Osteoblast (primary cell): ENCODE measurements around the gene TNIK. TPM values are rescaled to one million over a fixed set of nuclear protein-coding genes. Genes with fewer than 3 reads are reported as not detected.

ENCODE experiments used
- DNase-seq: peaks from one replicate; pipeline ENCODE4 v3.0.0; 2011; ENCODE audit warnings: low spot score, mixed read lengths; ENCODE audit not compliant: insufficient read length; ENCODE audit errors: missing footprints
- H2AFZ ChIP-seq: 2 replicates; pipeline ENCODE4 v1.6.0; 2011; ENCODE audit warnings: mild to moderate bottlenecking, low read length
- H3K27ac ChIP-seq: 2 replicates; pipeline ENCODE4 v1.5.1; 2011; ENCODE audit warnings: mild to moderate bottlenecking, low read depth, low read length, moderate library complexity
- H3K27me3 ChIP-seq: 2 replicates; pipeline ENCODE4 v1.6.0; 2012; ENCODE audit warnings: mild to moderate bottlenecking, control low read depth, inconsistent platforms, low read length, moderate library complexity; ENCODE audit not compliant: insufficient read depth
- H3K36me3 ChIP-seq: 2 replicates; pipeline ENCODE4 v1.5.1; 2011; ENCODE audit warnings: mild to moderate bottlenecking, low read length, control low read depth, moderate library complexity; ENCODE audit not compliant: insufficient read depth
- H3K4me1 ChIP-seq: 2 replicates; pipeline ENCODE4 v1.5.1; 2011; ENCODE audit warnings: mild to moderate bottlenecking, low read length, control low read depth, moderate library complexity; ENCODE audit not compliant: insufficient read depth
- H3K4me2 ChIP-seq: 2 replicates; pipeline ENCODE4 v1.6.0; 2011; ENCODE audit warnings: mild to moderate bottlenecking, low read length; ENCODE audit not compliant: insufficient read depth
- H3K4me3 ChIP-seq: fragments of 200-600 bp; sonication (generic); 3 replicates; pipeline ENCODE4 v1.5.1; 2012; ENCODE audit warnings: mild to moderate bottlenecking, low read length, inconsistent platforms; ENCODE audit not compliant: insufficient read depth
- H3K79me2 ChIP-seq: 2 replicates; pipeline ENCODE4 v1.6.0; 2012; ENCODE audit warnings: mild to moderate bottlenecking, low read length, control low read depth, inconsistent platforms; ENCODE audit not compliant: insufficient read depth
- H3K9me3 ChIP-seq: 2 replicates; pipeline ENCODE4 v1.5.1; 2011; ENCODE audit warnings: low read depth, low read length, control low read depth
- H4K20me1 ChIP-seq: 2 replicates; pipeline ENCODE4 v1.6.0; 2012; ENCODE audit warnings: mild to moderate bottlenecking, low read length, control low read depth; ENCODE audit not compliant: insufficient read depth
- CTCF ChIP-seq: IDR thresholded peaks from 2 replicates; pipeline ENCODE4 v1.5.1; 2011; ENCODE audit warnings: mild to moderate bottlenecking, low read depth, low read length, moderate library complexity; ENCODE audit errors: extremely low read depth
- total RNA-seq: library from RNA; depleted of rRNA; stranded (reverse); fragments of >200 nt; gene quantifications from 2 replicates; pipeline ENCODE4 v1.2.3, GENCODE V29; 2012

The TNIK gene
- total RNA-seq, 1 donor: 7.6 TPM

- no peak for DNase-seq
- Histone ChIP-seq H2AFZ (no peak overlapping the region), H3K79me2 (no peaks in the 10 kb centered on the region), H3K27ac (no peak overlapping the region), H3K4me3 (no peak overlapping the region), H3K4me1 (no peaks in the 10 kb centered on the region), H3K36me3 (no peaks in the 10 kb centered on the region), H4K20me1 (no peaks in the 10 kb centered on the region), H3K4me2 (no peak overlapping the region), H3K9me3 (no peaks in the 10 kb centered on the region), H3K27me3 (peaks cover 49% of the 10 kb centered on the region)
- no peak for TF ChIP-seq CTCF
These were observed 133.3 kb downstream of the TNIK start for GRCh38 chr3:171326717-171327440.

- Histone ChIP-seq H3K27me3 (peaks cover 44% of the 10 kb centered on the region), H3K79me2 (no peaks in the 10 kb centered on the region), H3K27ac (no peak overlapping the region), H3K4me2 (peak overlapping the region; percentile 12), H3K4me1 (no peaks in the 10 kb centered on the region), H3K36me3 (no peaks in the 10 kb centered on the region), H2AFZ (no peak overlapping the region), H3K9me3 (no peaks in the 10 kb centered on the region), H3K4me3 (no peak overlapping the region), H4K20me1 (no peaks in the 10 kb centered on the region)
- no peak for DNase-seq
- TF ChIP-seq CTCF: no peak
These were observed 136.2 kb downstream of the TNIK start for GRCh38 chr3:171323938-171324536.

GRCh38 chr3:171321559-171322360 lies 138.4 kb downstream of the TNIK start:
- Histone ChIP-seq H2AFZ (no peak overlapping the region), H3K27me3 (peaks cover 29% of the 10 kb centered on the region), H4K20me1 (no peaks in the 10 kb centered on the region), H3K79me2 (no peaks in the 10 kb centered on the region), H3K36me3 (no peaks in the 10 kb centered on the region), H3K27ac (no peak overlapping the region), H3K4me3 (no peak overlapping the region), H3K4me2 (no peak overlapping the region), H3K9me3 (no peaks in the 10 kb centered on the region), H3K4me1 (no peaks in the 10 kb centered on the region)
- no peak for TF ChIP-seq CTCF
- DNase-seq: no peak
